GM18526 (cell line): ENCODE results near the gene PRKAR1B.

Experiments used
- POLR2A ChIP-seq: IDR thresholded peaks from 3 replicates; pipeline ENCODE4 v1.6.1; 2011; ENCODE audit not compliant: insufficient read length; ENCODE audit errors: extremely low read depth

The PRKAR1B gene

GRCh38 chr7:727104-727805 lies at the start of gene PRKAR1B:
Gene PRKAR1B (minus strand): TSS chr7:727281. CDS start chr7:711505, 15,776 bp downstream.
- TF ChIP-seq POLR2A, result peak; percentile 31

- no peak for TF ChIP-seq POLR2A
Observed at GRCh38 chr7:776381-776780, 49.3 kb upstream of the PRKAR1B start.

GRCh38 chr7:774161-775109 lies 47.4 kb upstream of the PRKAR1B start:
- TF ChIP-seq POLR2A, result no peak

- no peak for TF ChIP-seq POLR2A
Observed at GRCh38 chr7:773622-773915, 46.5 kb upstream of the PRKAR1B start.

GRCh38 chr7:772861-773621 lies 46.0 kb upstream of the PRKAR1B start:
- TF ChIP-seq POLR2A, result no peak

- TF ChIP-seq POLR2A, result no peak
Observed at GRCh38 chr7:772392-772791, 45.3 kb upstream of the PRKAR1B start.

- no peak for TF ChIP-seq POLR2A
Observed at GRCh38 chr7:772005-772294, 44.9 kb upstream of the PRKAR1B start.

GRCh38 chr7:771234-772004 lies 44.3 kb upstream of the PRKAR1B start:
- TF ChIP-seq POLR2A, result no peak

- no peak for TF ChIP-seq POLR2A
Observed at GRCh38 chr7:770741-771166, 43.7 kb upstream of the PRKAR1B start.

GRCh38 chr7:770336-770735 lies 43.3 kb upstream of the PRKAR1B start:
- no peak for TF ChIP-seq POLR2A

GRCh38 chr7:768881-769504 lies 41.9 kb upstream of the PRKAR1B start:
- TF ChIP-seq POLR2A, result no peak

GRCh38 chr7:767941-768731 lies 41.1 kb upstream of the PRKAR1B start:
- no peak for TF ChIP-seq POLR2A

- no peak for TF ChIP-seq POLR2A
Observed at GRCh38 chr7:767580-767940, 40.5 kb upstream of the PRKAR1B start.

- no peak for TF ChIP-seq POLR2A
Observed at GRCh38 chr7:765383-765782, 38.3 kb upstream of the PRKAR1B start.
